HG03378 (cell line): ENCODE data around the gene AGK.
"Not testable (repeated sequence)": the region's sequence is repeated elsewhere in the genome, so short reads cannot be mapped to it uniquely, and the experiment has no call there.

Source experiments
- ATAC-seq: cut with Tn5 transposase; IDR thresholded peaks from one replicate; pipeline ENCODE4 v1.9.1; 2021; ENCODE audit warnings: mild to moderate bottlenecking, moderate library complexity; ENCODE audit not compliant: unreplicated experiment

Gene AGK

DNA sequence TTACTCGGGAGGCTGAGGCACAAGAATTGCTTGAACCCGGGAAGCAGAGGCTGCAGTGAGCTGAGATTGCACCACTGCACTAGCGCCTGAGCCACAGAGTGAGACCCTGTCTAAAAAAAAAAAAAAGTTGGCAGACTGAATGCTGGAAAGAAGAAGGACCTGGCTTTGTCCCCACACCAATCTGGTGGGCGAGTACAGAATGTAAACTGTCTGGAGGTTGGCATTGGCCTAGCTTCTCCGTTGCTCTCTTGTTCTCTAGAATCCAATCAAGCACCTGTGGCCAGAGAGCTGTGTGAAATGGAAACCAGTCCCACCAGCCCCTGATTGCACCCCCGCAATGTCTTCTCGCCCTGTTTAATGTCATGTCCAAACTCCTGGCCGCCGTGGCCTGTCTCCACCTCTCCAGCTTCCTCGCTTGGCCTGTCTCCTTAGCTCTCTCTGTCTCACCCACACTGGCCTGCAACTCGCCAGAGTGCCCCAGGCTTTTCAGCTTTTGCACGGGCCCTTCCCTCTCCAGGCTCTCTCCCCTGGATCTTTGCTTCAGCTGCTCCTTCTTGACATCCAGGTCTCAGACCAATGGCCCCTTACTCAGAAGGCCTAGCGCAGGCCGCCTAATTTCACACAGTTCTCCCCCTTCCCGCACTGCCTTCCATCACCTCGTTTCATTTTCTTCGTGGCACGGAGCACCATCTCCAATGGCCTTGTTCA, 670 bp upstream of the AGK start:
- ATAC-seq, result no peak

- no peak for ATAC-seq
Measured at GRCh38 chr7:141551782-141552181, 572 bp downstream of the AGK start.

- no peak for ATAC-seq
Measured at GRCh38 chr7:141557360-141557759, 6.2 kb downstream of the AGK start.

DNA sequence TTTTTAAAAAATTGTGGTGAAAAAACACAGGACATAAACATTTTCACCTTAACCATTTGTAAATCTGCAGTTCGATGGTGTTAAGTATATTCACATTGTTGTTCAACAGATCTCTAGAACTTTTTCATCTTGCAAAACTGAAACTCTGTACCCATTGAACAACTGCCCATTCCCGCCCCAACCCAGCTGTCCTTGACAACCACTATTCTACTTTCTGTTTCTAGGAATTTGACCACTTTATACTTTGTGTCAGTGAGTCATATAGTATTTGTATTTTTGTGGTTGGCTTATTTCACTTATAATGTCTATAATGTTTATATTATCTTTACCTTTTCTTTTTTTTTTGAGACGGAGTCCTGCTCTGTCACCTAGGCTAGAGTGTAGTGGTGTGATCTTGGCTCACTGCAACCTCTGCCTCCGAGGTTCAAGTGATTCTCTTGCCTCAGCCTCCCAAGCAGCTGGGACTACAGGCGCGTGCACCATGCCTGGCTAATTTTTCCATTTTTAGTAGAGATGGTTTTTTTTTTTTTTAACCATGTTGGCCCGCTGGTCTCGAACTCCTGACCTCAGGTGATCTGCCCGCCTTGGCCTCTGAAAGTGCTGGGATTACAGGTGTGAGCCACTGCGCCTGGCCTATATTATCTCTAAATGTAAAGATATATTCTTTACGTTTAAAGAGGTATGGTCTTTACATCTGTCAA, 6.8 kb downstream of the AGK start:
- not testable (repeated sequence) for ATAC-seq

DNA sequence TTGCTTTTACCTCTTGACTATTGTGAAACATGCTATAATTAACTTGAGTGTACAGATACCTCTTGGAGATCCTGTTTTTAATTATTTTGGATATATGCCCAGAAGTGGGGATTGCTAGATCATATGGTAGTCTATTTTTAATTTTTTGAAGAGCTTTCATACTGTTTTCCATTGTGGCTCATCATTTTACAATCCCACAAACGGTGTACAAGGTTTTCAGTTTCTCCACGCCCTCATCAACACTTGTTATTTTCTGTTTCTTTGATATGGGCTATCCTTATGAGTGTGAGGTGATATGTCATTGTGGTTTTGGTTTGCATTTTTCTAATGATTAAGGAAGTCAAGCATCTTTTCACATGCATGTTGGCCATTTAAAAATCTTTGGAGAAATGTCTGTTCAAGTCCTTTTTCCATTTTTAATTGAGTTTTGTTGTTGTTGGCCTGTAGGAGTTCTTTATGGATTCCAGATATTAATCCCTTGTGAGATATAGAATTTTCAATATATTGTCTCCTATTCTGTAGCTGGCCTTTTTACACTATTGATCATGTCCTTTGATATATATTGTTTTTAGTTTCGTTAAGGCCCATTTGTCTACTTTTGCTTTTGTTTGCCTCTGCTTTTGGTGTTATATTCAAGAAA, 7.5 kb downstream of the AGK start:
- ATAC-seq, result peak; percentile 83

- ATAC-seq, result no peak
Measured at GRCh38 chr7:141559961-141560360, 8.8 kb downstream of the AGK start.

DNA sequence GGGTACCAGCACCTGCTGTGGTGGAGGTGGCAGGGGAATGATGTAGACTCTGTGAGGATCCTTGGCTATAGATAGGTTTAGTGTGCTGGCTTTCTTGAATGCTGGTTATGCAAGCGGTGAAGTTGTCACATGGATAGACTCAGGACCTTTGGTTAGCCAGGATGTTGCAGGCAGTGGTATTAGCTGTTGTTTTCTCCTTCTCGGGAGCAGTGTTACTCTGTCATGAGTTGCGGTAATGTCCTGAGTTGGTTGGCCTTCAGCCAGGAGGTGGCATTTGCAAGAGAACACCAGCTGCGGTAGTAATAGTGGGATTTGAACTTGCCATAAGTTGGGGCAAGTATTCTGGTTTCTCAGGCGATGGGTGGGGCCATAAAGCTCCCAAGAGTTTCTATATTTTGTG, 10.8 kb downstream of the AGK start:
- no peak for ATAC-seq

DNA sequence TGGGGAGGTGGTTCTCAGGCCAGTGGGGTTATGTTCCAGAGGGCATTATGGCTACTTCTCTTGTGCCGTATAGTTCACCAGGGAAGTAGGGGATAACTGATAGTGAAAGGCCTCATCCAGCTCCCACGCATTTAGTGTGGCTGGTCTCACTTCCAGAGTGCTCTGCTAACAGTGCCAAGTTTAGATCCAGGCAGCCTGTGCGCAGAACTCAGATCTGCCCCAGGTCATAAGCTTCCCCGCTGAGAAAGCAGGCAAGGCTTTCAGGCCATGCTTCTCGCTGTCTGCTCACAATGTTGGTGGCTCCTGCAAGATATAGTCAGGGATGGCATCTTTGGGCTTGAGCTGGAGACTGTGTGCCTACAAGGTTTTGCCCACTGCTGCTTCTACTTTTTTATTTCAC, 11.3 kb downstream of the AGK start:
- no peak for ATAC-seq

DNA sequence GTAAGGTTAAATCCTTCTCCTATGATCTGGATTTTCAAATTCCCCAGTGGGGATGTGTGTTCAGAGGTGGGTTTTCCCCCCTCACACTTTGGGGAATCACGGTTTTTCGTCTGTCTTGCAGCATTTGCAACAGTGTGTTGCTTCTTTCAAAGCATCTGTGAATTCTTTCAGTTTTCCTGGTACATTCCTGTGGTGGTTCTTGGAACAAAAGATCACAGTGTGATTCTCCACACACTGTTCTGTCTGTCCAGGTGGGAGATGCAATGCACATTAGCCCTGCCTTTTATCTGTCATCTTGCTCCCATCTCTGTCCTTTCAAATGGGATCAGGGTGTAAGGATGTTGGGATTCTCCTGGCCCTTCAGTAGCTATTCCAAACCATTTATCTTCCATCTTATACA, 11.8 kb downstream of the AGK start:
- ATAC-seq, result no peak

- peak; percentile 74 for ATAC-seq
Measured at GRCh38 chr7:141563956-141564623, 12.9 kb downstream of the AGK start.

GRCh38 chr7:141567432-141567831, 16.2 kb downstream of the AGK start:
- no peak for ATAC-seq

DNA sequence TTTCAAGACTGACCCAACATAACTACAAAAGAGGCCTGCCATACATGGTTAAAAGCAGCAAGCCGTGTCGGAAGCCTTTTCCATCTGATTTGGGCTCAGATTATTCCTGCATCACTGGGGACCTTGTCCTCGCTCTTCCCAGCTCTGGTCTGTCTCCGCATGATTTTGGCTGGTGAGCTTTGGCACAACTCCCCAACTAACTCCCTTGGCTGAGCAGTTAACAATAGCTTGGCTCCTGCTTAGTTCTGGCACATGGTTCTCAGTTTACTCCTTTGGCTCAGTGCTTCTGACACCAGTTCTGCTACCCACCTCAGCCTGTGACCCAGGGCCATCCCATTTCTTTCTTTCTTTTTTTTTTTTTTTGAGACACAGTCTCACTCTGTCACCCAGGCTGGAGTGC, 17.0 kb downstream of the AGK start:
- no peak for ATAC-seq

GRCh38 chr7:141571059-141571458, 19.8 kb downstream of the AGK start:
- no peak for ATAC-seq

- ATAC-seq, result no peak
Measured at GRCh38 chr7:141572175-141572574, 21.0 kb downstream of the AGK start.

DNA sequence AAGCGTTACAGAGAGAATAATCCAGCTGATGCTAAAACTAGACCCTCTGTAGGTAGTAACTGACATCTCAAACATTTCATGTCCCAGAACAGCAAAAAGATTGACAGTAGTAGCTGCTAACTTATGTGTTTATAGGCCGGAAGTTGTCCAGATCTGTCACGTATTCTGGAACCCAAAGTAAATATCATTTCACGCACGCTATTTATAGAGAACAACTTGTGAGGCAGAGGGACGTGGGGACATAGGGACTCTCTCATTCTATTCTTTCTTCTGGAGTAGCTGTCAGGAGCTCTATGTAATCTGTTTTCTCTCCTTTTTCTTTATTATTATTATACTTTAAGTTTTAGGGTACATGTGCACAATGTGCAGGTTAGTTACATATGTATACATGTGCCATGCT, 22.3 kb downstream of the AGK start:
- ATAC-seq, result no peak

DNA sequence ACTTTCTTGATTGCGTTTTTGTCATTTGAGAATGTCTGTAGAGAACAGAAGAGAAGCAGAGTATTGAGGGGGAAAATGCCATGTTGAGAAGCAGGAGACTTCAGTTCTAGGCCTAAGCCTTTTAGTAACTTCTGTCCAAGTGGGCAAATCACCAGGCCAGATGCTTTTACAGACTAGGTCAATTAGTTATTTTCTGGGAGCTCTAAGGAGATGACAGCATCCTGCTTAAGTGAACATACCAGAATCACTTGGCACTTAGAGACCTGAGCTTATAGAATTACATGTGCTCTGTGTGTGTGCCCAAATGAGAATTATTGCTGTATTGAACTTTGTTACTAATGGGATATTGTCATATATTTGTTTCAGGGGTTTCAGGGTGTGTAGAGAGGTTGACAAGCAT, 24.0 kb downstream of the AGK start:
- ATAC-seq, result no peak

- ATAC-seq, result no peak
Measured at GRCh38 chr7:141575654-141576448, 24.6 kb downstream of the AGK start.

DNA sequence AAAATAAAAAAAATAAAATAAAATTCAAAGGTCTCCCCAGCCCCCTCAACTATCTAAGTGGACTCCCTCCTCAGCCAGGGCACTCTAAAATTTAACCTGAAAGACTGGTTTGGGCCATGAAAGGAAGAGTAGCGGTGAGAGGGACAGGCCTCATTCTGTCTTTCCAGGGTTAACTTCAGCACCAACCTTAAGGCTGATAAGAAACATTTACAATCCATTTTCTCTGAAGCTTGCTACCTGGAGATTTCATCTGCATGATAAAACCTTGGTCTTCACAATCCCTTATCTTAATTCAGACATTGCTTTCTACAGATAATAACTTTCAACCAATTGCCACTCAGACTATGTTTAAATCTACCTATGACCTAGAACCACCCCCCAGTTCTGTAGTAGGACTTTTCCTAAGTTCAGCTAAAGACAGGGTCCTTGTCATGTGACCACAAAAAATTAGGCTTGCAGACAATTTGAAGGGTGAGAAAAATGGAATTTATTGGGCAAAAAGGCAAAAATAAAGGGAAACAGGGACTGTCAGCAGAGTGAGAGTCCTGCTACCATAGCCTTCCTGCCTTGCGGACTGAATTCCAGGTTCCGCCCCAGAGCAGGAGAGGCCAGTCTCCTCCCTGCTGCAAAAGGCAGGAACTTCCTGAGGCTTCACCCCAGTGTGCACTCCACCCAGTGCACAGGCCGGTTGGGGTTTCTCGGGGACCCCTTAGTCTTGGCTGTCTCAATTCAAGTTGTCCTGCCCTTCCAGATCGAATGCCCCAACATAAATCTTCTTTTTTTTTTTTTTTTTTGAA, 26.0 kb downstream of the AGK start:
- no peak for ATAC-seq

DNA sequence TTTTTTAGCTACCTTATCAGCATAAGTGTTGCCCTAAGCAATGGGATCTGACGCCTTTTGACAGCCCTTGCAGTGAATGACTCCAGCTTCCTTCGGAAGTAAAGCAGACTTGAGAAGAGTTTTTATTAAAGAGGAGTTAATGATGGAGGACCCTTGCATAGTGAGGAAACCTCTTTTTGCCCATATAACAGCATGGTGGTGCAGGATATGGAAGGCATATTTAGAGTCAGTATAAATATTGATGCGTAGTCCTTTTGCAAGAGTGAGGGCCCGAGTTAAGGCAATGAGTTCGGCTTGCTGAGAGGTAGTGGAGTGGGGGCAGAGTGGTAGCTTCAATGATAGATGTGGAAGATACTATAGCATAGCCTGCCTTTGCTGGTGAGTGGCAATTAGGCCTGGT, 28.7 kb downstream of the AGK start:
- not testable (repeated sequence) for ATAC-seq

- not testable (repeated sequence) for ATAC-seq
Measured at GRCh38 chr7:141582063-141582462, 30.9 kb downstream of the AGK start.
